GM23248 (cell line): ENCODE results near the gene PLCB1.

Source experiments
- EZH2 ChIP-seq: fragments of 200-600 bp; sonication (generic); IDR thresholded peaks from 2 replicates; pipeline ENCODE4 v1.6.1; 2018; ENCODE audit warnings: antibody characterized with exemption, mild to moderate bottlenecking; ENCODE audit not compliant: insufficient read depth, poor library complexity, severe bottlenecking
- EZH2phosphoT487 ChIP-seq: fragments of 200-600 bp; sonication (generic); IDR thresholded peaks from 2 replicates; pipeline ENCODE4 v1.6.1; 2018; ENCODE audit warnings: antibody characterized with exemption, moderate library complexity, mild to moderate bottlenecking, low read depth; ENCODE audit not compliant: insufficient read depth

- TF ChIP-seq EZH2phosphoT487: no peak
- no peak for TF ChIP-seq EZH2
These were observed 348.5 kb downstream of the PLCB1 start for GRCh38 chr20:8480597-8480996.
